HG02981 (cell line): Measurements from ENCODE around the gene CLDND2.

Experiments used
- ATAC-seq: cut with Tn5 transposase; IDR thresholded peaks from one replicate; pipeline ENCODE4 v1.9.1; 2021; ENCODE audit warnings: mild to moderate bottlenecking, moderate library complexity; ENCODE audit not compliant: unreplicated experiment

CLDND2 gene

DNA sequence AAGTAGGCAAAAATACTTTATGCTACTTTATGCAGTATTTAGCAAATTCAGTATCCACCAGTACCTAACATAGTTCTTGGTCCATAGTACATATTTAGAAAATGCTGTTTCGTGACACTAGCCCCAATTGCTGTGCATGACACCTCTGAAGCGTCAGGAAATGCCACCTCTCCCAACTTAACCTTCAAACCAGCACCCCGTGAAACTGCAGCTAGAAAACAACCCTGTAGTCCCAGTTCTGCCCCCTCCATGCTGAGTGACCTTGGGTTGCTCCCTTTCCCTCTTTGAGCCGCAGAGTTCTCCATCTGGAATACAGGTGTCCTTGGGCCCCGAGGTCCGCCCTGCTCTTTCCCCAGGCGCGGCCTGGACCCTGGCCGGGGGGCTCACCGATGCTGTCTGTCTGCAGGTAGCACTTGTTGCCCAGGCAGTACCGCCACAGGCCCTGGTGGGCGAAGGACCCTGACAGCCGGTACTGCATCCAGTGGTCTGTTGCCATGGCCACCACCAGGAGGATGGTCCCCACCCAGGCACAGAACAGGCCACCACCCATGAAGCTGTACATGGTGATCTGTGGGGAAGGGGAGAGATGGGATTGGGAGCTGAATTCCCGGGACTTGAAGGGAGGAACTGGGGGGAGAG is 18.2 kb upstream of the CLDND2 start:
- ATAC-seq, result no peak

DNA sequence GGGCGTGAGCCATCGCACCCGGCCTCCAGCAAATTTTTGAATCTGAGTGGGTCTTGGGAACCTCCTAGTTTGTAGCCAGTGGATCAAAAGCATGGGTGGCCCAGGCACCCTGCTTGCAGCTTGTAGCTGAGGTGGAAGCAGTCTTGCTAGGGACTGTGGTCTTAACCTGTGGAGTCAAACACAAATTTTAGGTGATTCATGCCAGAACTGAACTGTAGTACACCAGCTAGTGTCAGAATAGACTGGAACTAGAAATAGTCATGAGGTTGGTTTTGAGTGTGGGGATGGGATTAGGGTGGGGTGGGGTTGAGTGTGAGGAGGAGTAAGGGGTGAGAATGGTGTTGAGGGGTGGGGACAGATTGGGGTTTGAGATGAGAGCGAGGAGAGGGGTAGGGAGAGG is 13.2 kb upstream of the CLDND2 start:
- no peak for ATAC-seq

GRCh38 chr19:51380379-51380778 is 11.6 kb upstream of the CLDND2 start:
- ATAC-seq, result no peak

GRCh38 chr19:51377422-51377821 is 8.6 kb upstream of the CLDND2 start:
- no peak for ATAC-seq

DNA sequence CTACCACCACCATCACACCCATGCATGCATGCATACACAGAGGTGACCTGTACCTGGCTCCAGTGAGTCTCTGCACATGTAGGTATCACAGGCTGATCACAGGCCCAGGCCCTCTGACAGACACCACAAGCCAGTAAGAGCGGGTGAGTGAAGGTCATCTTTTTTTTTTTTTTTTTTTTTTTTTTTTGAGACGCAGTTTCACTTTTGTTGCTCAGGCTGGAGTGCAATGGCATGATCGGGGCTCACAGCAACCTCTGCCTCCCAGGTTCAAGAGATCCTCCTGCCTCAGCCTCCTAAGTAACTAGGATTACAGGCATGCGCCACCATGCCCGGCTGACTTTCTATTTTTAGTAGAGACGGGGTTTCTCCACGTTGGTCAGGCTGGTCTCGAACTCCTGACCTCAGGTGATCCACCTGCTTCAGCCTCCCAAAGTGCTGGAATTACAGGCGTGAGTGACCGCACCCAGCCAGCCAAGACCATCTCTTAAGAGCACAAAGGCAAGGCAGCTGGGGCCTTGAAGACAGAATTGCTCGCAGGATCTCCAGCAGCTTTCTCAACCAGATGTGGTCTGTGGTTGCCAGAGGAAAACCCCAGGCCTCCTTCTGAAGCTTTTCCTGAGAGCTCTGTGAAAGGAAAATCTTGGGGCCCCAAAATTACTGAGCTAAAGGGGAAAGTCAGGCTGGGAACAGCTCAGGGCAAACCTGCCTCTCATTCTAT is 6.9 kb upstream of the CLDND2 start:
- no peak for ATAC-seq

DNA sequence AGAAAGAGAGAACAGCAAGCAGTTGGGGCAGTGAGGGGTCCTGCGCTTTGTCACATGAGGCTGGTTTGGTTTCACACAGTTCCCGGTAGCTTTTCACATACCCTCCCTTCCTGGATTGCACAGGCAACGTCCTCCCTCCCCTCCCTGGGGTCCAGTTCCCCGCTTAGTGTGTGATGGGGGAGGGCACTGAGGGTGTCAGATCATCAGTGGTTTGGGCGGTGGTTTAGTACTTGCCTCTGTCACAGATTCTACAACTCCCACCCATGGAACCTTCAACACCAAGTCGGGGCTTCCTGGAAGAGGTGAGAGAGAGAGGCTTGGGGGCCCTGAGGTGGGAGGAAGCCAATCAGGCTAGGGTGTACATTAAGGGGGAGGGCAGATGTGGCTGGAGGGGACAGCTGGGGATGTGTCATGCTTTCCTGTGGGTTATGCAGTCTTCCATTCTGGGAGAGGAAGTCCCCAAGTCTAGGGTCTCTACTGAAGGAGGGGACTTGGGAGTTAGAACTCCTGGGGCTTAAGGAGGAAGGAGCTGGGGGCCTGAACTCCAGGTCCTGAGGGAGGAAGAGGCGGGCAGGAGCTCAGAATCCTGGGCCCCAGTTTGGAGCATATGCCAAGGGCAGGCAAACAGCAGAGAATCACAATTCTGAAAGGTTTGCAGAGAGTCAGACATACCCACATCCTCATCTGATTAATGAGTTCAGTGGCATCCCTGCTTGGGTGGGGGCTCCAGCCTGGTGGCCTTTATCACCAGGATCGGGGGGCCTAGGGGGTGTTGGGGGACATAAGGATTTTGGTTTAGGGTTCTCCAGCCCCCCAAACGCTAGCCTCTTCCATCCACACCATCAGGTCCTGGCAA is 4.1 kb upstream of the CLDND2 start, which contains the start of gene NKG7:
NKG7 (minus strand) TSS at position 6 of the 856 bp plus-strand sequence. CDS start 119 bp downstream, outside the sequence.
- peak; percentile 39 for ATAC-seq

DNA sequence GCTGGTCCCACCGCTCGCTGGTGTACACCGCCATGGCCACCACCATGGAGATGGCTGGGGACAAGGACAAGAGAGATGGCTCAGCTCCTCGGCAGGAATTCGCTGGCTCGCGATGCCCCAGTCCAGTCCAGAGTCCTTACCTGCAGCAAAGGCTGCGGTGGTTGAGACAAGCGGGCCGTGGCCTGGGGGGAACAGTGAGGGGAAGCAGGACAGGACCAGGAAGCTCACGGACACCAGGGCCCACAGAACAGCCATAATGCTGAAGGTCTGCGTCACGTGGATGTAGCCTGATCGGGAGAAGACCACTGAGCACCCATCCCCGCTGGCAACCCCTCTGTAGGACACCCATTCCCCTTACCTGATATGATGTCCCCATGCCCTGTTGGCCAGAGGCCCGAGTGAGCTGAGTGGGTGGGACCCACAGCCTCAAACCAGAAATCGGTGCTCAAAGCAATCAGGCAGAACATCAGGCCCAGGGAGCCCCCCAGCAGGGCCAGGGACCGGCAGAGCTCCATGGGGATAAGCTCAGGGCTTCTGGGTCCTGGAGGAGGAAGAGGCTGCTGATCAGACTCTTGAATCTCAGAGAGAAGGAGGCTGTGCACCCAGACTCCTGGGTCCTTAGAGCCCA is 3.3 kb upstream of the CLDND2 start:
- ATAC-seq, result no peak

DNA sequence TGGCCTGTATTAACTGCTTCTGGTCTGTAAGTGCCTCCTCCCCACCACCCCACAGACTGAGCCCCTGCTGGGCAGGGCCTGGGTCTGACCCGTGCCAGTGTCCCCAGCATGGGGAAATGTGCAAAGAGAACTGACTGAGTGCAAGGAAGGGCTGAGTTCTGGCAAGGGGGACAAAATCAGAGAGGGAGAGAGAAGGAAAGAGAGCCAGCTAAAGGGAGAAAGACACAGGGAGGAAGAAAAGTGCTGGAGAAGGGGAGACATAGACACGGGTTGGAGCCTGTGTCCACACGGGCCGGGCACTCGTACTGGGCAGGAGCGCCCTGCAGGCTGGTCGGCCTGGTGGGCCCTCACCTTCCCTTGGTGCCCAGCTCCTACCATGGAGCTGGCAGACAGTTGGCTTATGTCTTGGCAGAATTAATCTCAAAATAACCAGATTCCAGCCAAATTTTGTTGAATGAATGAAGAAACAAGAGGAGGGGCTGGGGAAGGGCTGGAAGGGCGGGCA is 2.4 kb upstream of the CLDND2 start:
- ATAC-seq, result no peak

GRCh38 chr19:51370230-51370629 is 1.4 kb upstream of the CLDND2 start:
- ATAC-seq, result no peak

GRCh38 chr19:51367565-51368365 is 1.0 kb downstream of the CLDND2 start:
- ATAC-seq, result peak; percentile 74

GRCh38 chr19:51367255-51367564 is 1.6 kb downstream of the CLDND2 start:
- ATAC-seq, result peak; percentile 3

GRCh38 chr19:51366389-51367254 is 2.2 kb downstream of the CLDND2 start:
- ATAC-seq, result no peak

GRCh38 chr19:51365965-51366388 is 2.8 kb downstream of the CLDND2 start, which contains the start of gene ETFB:
ETFB (minus strand) TSS chr19:51366388; CDS start chr19:51366326, 62 bp downstream.
- no peak for ATAC-seq

DNA sequence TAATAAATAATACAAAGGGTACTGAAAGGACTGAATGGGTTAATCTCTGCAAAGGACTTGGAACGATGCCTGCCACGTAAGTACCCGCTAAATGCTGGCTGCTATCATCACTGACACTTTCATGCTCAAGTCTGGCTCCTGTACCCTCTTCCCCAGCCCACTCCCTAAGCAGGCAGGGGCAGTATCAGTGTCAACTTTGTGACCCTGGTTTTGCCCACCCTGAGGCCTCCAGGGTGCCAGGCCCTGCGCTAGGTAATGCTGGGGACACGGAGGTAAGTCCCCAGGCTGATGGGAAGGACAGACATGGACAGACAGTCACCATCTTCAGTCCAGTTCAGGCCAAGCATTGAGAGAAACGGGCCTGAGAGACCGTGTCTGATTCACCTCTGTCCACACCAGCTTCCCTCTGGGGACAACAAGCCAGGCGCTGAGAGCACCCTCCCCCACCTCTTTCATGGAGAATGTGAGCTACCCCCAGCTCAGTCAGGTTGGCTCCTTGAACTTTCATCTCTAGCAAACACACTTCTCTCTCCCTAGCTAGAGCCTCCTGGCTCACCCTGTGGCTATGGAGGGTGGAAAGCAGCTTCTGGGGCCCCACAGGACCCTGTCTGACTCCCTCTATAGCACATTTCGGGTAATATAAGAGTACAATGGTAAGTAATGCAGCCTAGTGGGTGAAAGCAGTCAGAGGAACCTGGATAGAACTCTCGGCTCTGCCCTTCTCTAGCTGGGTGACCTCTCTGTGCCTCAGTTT is 3.4 kb downstream of the CLDND2 start:
- ATAC-seq, result no peak

DNA sequence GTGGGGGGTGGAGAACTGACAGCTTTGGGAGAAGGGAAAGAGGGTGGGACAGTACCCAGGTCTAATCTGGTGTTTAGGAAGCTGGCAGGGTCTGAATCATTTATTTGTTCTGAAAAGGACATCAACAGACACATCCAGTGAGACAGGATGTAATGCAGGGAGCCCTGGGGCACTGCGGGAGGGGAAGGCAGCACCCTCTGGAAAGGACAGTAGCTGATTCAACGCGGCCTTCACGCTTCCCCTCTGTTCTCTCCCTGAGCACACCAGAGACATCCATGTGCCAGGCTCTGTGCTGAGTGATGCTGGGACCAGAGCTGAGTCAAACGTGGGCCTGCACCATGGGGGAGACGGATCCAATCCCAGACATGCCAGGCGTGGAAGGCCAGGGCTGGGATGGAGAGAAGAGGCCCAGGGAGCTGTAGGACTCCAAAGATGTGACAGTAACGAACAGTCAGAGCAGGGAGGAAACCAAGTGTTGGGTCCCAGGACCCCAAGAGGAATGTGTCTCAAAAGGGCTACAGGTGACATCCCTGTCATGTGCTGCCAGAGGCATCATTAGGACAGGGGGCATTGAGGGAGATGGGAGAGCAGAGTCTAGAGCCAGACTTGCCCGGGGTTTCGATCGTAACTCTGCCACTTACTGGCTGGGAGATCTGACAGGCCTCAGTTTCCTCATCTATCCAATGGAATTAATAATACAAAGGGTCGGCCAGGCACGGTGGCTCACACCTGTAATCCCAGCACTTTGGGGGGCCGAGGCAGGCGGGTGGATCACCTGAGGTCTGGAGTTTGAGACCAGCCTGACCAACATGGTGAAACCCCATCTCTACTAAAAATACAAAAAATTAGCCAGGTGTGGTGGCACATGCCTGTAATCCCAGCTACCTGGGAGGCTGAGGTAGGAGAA is 4.3 kb downstream of the CLDND2 start:
- ATAC-seq, result no peak

DNA sequence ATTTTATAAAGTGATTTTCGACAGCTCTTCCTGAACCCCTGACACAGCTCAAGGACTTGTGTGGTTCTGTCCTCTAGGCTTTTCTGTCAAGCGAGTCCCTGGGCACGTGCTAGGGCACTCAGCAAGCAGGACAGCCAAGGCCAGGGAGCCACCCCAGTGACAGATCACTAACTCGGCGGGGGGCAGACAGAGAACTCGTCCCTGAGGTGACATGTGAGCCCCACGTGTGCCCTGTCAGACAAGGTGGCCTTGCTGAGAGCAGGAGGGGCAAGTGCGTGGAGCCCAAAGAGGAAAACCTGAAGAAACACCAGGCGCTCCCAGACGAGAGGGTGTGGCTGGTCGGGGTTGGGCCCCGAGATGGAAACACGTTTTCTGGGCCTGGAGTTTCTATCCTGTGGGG is 7.6 kb downstream of the CLDND2 start:
- ATAC-seq, result no peak

DNA sequence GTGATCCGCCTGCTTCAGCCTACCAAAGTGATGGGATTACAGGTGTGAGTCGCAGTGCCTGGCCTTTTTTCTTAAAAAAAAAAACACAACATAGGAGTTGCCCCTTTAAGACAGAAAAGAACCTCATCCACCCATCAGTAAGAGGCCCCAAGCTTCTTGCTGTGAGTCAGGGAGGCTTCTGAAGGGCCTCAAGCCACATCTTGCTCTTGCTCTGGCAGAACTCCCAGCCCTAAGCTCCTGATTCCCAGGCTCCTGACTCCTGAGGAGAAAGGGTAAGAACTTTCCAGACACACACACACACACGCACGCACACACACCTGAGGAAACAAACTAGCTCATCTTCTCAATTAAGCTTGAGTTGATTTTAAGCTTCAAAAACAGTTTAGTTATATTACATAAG is 9.5 kb downstream of the CLDND2 start:
- ATAC-seq, result no peak
